ENCODE results near the gene CEP20.

- TF ChIP-seq TAF1 (IDR thresholded peaks at IDR 0.05; ENCODE audit: low read depth, low read length): no peak
- TF ChIP-seq POLR2AphosphoS5 (IDR thresholded peaks at IDR 0.05; ENCODE audit: low read depth, low read length): no peak
- peak; percentile 88 for TF ChIP-seq SPI1 (IDR thresholded peaks at IDR 0.05; ENCODE audit: low read depth, low read length)
Measured at GRCh38 chr16:15899538-15900100, 11.2 kb upstream of the CEP20 start.

Data from GM12891 (cell line).